ENCODE results near the gene TRABD. TPM values are rescaled to one million over a fixed set of nuclear protein-coding genes. Genes with fewer than 3 reads are reported as not detected.
"Not testable (repeated sequence)": the region's sequence is repeated elsewhere in the genome, so short reads cannot be mapped to it uniquely, and the experiment has no call there.

The TRABD gene
- total RNA-seq, 1 experiment from 2014 or later = 11.2 TPM

- DNase-seq (ENCODE audit: low read depth) = peak; percentile 18
Observed at GRCh38 chr22:50201191-50202129, 15.7 kb downstream of the TRABD start.

GRCh38 chr22:50202130-50202666 is 16.5 kb downstream of the TRABD start:
- DNase-seq (ENCODE audit: low read depth) = no peak

DNA sequence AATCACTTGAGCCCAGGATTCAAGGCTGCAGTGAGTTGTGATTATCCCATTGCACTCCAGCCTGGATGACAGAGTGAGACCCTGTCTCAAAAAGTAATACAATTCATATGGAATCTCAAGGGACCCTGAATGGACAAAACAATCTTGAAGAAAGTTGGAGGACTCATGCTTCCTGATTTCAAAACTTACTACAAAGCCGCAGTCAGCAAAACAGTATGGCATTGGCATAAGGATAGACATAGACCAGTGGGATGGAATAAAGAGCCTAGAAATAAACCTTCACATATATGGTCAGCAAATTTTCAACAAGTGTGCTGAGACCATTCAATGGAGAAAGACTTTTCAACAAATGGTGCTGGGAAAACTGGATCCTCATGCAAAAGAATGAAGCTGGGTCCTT is 17.6 kb downstream of the TRABD start:
- DNase-seq (ENCODE audit: low read depth) = no peak

DNA sequence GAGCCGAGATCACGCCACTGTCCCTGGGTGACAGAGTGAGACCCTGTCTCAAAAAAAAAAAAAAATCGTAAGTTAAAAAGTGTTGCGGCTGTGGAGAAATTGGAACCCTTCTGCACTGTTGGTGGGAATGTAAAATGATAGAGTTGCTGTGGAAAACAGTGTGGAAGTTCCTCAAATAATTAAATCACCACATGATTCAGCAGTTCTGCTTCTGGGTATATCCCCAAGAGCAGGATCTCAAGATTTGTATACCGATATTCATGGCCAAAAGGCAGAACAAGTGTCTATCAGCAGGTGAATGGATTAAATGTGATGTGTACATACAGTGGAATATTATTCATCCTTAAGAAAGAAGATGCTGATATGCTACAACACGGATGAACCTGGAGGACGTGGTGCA is 18.9 kb downstream of the TRABD start:
- DNase-seq (ENCODE audit: low read depth) = no peak

- DNase-seq (ENCODE audit: low read depth) = not testable (repeated sequence)
Observed at GRCh38 chr22:50204998-50205397, 19.3 kb downstream of the TRABD start.

GRCh38 chr22:50205781-50206569 is 20.3 kb downstream of the TRABD start:
- no peak for DNase-seq (ENCODE audit: low read depth)

GRCh38 chr22:50206599-50206998 is 20.9 kb downstream of the TRABD start:
- no peak for DNase-seq (ENCODE audit: low read depth)

GRCh38 chr22:50207383-50208140 is 21.8 kb downstream of the TRABD start:
- no peak for DNase-seq (ENCODE audit: low read depth)

GRCh38 chr22:50208430-50208938 is 22.8 kb downstream of the TRABD start:
- no peak for DNase-seq (ENCODE audit: low read depth)

GRCh38 chr22:50208939-50209892 is 23.5 kb downstream of the TRABD start:
- DNase-seq (ENCODE audit: low read depth) = no peak

GRCh38 chr22:50209893-50210292 is 24.2 kb downstream of the TRABD start:
- DNase-seq (ENCODE audit: low read depth) = peak; percentile 53

DNA sequence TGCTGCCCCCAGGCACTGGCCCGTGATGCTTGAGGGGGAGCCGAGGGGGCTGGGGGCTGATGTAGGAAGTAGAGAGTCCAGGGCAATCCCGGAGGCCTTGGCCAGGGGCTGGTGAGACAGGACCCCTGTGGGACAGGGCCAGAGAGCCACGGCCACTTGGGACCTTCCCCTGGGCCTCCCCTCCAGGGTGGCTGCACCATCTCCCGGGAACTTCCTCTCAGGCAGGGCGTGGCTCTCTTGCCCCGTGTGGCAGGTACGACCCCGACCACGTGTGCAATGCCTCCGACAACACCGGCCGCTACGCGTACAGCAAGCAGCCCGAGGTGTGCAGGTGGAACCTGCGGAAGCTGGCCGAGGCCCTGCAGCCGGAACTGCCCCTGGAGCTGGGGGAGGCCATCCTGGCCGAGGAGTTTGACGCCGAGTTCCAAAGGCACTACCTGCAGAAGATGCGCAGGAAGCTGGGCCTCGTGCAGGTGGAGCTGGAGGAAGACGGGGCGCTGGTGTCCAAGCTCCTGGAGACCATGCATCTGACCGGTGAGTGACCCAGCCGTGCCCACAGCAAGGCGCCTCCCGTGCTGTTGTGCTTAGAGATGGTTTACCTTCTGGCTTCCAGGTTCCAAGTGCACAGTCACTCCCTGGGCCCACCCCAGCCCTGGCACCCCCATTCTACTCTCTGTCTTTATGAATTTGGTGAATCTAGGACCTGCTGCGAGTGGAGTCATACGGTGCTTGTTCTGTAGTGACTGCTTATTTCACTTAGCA is 24.8 kb downstream of the TRABD start:
- no peak for DNase-seq (ENCODE audit: low read depth)

- DNase-seq (ENCODE audit: low read depth) = no peak
Observed at GRCh38 chr22:50211147-50211546, 25.4 kb downstream of the TRABD start.

DNA sequence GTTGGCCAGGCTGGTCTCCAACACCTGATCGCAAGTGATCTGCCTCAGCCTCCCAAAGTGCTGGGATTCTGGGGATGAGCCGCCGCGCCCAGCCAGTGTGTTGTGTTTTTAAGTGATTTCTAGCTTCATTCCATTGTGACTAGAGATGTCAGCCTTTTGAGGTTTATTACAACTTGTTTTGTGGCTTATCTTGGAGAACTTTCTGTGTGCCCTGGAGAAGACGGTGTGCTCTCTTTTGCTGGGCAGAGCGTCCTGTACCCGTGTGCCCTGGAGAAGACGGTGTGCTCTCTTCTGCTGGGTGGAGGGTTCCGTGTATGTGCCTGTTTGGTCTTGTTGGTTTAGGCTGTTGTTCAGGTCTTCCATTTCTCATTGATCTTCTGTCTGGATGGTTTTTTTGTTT is 27.6 kb downstream of the TRABD start:
- no peak for DNase-seq (ENCODE audit: low read depth)

- no peak for DNase-seq (ENCODE audit: low read depth)
Observed at GRCh38 chr22:50215297-50216054, 29.8 kb downstream of the TRABD start.

DNA sequence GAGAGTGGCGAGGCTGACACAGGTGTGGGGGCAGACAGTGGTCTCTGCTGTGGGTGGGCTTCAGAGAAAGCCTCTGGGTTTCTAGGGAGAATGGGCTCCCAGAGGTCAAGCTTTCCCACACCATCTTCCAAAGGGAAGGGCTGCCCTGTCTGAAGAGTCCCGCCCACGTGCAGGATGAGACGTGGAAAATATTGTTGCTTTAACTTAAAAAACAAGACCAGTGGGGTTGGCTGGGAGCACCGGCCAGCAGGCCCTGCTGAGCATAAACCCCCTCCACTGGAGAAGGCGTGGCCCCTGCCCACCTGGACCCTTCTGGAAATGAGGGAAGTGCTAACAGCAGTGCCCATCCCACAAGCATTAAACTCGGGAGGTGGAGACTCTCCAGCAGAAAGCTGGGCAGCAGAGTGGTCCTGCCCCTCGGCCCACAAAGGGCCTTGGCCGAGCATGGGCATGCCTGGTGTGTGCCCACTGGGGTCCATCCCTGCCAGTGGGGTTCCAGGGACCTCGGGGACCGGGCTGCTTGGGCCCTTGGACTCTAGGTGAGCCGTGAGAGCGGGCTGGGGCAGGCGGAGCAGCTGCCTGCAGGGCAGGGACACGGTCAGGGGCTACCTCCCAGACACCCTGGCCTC is 30.5 kb downstream of the TRABD start:
- DNase-seq (ENCODE audit: low read depth) = no peak

DNA sequence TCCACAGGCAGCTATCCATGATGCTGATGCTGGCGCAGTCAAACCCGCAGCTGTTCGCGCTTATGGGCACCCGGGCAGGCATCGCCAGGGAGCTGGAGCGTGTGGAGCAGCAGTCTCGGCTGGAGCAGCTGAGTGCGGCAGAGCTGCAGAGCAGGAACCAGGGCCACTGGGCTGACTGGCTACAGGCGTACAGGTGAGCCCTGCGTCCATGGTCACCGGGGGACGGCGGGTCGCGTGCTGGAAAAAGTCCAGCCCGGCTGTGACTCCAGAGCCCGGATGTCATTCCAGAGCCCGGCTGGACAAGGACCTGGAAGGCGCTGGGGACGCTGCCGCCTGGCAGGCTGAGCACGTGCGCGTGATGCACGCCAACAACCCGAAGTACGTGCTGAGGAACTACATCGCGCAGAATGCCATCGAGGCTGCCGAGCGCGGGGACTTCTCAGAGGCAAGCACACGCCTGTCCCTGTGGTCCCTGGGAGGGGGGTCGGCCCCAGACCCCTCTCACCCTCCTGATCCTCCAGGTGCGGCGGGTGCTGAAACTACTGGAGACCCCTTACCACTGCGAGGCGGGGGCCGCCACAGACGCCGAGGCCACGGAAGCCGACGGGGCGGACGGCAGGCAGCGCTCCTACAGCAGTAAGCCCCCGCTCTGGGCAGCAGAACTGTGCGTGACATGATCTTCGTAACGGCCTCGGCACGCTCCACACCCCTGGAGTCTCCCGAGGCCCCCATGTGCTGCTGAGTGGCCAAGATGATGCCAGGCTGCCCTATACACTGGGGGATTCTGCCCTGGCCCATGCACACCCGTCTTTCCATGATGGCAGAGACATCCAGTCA is 31.2 kb downstream of the TRABD start:
- no peak for DNase-seq (ENCODE audit: low read depth)

All from RPMI7951 (cell line).